GM23248 (cell line): Measurements from ENCODE around the gene SAFB2.

ENCODE experiments used
- EZH2 ChIP-seq: fragments of 200-600 bp; sonication (generic); IDR thresholded peaks from 2 replicates; pipeline ENCODE4 v1.6.1; 2018; ENCODE audit warnings: antibody characterized with exemption, mild to moderate bottlenecking; ENCODE audit not compliant: insufficient read depth, poor library complexity, severe bottlenecking
- EZH2phosphoT487 ChIP-seq: fragments of 200-600 bp; sonication (generic); IDR thresholded peaks from 2 replicates; pipeline ENCODE4 v1.6.1; 2018; ENCODE audit warnings: antibody characterized with exemption, moderate library complexity, mild to moderate bottlenecking, low read depth; ENCODE audit not compliant: insufficient read depth

- TF ChIP-seq EZH2phosphoT487 = no peak
- TF ChIP-seq EZH2 = no peak
These were observed 36.1 kb downstream of the SAFB2 start for GRCh38 chr19:5586300-5587070.
